Stimulated activated naive CD4-positive, alpha-beta T cell treated with Interleukin-2 at 50 U/mL for 16 hours (primary cell): ENCODE results near the gene TCF7.

Experiments used
- DNase-seq: peaks from one replicate; lab custom pipeline; 2025; lab: John Stamatoyannopoulos, UW

TCF7 gene

DNA sequence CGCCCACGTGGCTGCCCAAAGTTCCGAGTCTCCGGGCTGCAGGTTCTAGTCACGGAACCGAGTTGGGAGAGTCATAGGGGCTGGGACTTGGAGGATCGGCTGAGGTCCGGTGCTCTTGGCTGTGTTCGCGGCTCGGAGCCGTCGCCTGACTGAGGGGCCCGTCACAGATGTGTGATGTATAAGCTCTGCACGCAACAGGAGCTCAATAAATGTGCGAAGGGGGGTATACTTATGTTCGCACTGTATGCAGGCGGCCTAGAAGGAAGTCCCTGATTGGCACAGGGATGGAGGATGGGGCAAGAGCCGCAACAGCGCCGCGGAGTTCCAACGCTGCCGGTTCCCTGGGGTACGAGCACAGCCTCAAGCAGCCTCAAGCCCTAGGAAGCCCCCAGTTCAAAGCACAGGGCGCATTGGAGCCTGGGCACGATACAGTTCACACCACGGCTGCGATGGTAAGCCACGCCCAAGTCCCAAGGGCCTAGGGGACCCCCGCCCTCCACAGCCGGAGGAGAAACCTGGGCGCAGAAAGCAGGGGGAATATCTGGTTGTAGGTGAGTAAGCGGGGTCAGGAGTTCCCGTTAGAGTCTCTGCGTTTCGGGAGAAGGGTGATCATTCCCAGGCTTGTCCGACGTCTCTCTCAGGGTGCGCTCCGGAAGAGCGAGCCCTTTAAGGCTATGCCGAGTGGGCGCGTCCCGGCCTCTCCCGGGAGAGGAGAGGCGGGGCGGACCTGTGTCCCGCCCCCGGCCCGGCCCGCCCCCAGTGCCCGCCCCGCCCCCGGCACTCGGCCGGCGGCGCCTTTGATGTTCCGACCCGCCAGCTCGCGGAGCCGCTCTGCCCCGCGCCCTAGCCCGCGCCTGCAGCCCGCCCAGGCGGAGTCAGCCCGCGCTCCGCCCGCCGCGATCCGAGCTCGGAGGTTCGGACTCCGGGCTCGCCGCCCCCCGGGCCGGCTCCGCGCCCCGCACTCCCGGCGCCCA is at the start of gene TCF7:
TSS of gene TCF7 (plus strand) at position 780 of the 974 bp plus-strand sequence. CDS start 226 bp downstream, outside the sequence.
- DNase-seq: peak; percentile 64

DNA sequence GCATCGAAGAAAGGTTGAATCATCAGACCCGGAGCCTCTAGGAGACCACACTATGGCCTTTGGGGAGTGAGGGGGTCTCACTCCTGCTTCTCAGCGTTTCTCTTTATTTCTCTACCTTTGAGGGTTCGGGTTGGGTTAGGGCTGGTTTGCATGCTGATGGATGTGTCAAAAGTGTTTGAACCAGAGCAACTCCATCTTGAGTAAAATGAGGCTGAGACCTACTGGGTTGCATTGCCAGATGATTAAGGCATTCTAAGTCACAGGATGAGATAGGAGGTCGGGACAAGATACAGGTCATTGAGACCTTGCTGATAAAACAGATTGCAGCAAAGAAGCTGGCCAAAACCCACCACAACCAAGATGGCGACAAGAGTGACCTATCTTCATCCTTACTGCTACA is 44.9 kb upstream of the TCF7 start:
- no peak for DNase-seq

DNA sequence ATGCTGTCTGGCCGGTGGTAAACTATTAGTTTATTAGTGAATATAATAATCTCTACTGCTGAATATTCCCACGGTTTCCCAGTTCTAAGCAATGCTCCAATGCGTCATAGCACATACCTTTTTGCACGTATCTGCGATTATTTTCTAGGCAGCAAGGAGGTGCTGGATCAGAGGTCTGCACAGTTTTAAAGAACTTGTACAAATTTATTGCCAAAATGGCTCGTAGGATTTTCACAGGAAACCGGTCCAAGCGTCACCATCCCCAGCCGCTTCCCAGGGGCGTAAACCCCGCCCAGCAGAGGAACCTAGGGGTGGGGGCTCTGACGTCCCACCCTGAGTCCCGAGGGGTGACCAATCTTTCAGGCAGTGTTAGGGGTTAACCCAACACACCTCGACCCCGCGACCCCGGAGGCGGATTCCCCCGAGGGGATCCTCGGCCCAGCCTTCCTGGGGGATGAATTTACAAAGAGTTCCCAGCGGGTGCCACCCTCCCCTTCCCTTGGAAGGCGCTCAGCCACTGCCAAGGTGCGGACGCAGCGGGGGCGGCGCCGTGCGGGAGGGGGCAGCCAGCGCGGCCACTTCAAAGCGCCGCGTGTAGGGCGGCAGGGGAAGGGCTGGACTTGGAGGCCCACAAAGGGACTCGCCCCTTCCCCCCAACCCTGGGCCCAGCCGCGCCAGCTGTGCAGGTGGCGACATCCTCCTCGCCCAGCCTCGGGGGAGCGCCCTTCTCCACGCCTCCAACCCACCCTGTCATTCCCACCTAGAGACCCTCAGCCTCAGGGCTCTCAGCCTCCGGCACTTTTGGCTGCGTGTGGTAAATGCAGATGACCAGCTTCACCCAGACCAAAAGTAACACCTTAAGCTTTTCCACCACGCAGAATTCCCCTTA is 43.5 kb upstream of the TCF7 start:
- peak; percentile 55 for DNase-seq

DNA sequence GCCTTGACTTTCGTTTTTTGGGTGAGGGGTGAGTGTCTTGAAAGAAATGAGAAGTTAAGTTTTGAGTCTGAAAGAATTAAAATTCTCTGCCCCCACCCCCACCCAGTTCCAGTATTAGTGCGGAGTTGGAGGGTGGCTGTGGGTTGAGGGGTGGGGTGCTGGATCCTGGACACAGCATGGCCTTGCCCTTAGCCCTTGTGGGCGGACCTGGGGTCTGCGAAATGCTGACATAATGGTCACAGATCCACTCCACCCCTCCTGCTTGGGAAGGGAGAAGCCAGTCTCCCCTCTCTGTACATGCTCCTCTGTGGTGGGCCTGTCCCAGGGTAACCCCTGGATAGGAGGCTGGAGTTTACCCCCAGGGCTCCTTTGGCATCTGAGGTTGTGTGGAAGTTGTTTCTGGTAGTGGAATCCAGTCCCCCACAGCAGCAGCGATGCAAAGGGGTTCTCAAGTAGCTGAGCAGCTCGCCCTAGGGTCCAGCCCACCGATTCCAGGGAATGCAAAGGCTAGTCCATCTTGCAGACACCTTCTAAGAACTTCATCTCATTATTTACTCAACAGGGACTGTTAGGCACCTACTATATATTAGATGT is 42.8 kb upstream of the TCF7 start:
- peak; percentile 55 for DNase-seq

DNA sequence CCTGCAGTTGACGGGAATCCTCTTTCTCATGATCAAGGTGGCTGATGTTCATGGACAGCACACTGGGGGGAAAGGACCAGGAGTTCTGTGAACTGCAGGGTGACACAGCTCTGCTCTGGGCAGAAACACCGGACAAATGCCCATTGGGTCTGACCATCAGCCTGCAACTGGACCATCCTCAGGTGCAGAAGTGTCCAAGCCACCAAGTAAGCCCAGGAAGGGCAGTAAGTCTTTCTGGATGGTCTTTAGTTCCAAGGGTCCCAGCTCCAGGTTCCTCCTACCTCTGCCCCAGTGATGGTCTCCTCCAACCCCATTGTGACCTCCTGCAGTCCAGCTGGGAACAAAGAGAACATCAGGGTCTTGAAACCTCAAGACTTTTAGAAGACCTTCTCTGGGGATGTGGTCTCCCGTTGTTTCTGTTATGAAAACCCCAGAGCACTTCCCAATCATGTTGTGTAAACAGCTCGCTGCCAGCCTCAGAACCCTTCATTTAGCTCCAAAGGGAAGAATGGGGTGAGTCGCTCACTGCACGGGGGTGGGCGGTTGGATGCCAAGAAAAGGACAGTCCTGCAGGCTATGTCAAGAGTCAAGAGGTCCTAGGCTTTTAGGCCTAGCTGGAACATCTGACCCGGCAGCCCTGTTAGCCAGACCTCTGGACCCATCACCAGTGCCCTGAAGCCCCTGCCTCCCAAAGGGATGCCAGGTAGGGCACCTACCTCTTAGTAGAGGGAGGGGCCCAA is 41.8 kb upstream of the TCF7 start:
- DNase-seq: no peak

DNA sequence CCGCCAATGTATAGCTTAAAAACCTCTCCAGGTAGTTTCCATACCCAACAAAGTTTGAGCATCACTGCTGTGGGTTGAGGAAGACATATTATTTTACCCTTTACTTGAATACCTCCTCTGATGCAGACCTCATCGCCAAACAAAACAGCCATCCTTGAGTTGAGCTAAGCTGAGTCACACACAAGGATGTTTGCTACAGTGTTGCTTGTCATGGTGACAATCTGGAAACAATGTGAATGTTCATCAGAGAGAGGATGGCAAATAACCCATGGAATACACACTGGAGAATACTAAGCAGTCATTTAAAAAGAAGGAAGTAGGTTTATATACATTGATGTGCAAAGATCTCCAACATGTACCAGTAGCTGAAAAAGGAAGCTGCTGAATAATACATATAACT is 41.1 kb upstream of the TCF7 start:
- no peak for DNase-seq

DNA sequence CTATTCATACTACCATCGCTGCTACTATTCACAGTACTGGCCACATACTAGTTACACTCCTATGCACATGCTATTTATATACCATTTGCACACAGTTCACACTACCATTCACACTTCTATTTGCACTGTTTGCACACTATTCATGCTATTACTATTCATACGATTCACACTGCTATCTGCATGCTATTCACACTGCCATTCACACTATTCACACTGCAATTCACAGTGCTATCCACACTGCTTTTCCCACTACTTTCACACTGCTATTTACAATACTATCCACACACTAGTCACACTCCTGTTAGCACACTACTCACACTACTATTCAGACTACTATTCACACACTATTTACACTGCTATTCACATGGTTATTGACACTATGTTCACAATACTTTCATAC is 39.4 kb upstream of the TCF7 start:
- no peak for DNase-seq

DNA sequence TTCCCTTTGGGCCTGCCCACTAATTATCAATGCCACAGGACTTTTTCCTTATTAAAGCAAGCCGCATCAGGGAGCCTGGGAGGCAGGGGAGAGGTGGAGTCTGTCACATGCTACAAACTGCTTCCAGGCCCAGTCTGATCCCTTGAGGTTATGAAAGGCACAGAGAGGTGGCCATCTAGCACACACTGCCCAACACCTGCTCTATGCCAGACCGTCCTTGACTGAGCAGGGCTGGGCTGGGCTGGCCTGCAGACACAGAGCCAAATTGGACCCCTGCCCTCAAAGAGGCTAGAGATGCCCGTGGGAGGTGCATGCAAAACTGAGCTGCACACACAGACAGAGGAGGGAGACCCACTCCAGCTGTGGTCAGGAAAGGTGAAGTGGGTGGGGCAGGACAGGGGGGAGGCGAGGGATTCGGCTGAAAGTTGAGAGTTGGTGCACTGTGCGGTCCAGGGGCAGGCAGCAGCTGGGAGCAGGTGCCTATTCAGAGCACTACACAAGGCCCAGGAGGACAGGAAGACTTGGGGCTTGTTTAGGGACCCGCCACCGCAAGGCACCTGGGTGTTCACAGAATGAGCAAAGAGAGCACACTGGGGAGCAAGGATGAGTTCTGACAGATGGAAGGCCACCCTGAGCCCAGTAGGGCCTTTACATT is 36.4 kb upstream of the TCF7 start:
- DNase-seq: no peak

DNA sequence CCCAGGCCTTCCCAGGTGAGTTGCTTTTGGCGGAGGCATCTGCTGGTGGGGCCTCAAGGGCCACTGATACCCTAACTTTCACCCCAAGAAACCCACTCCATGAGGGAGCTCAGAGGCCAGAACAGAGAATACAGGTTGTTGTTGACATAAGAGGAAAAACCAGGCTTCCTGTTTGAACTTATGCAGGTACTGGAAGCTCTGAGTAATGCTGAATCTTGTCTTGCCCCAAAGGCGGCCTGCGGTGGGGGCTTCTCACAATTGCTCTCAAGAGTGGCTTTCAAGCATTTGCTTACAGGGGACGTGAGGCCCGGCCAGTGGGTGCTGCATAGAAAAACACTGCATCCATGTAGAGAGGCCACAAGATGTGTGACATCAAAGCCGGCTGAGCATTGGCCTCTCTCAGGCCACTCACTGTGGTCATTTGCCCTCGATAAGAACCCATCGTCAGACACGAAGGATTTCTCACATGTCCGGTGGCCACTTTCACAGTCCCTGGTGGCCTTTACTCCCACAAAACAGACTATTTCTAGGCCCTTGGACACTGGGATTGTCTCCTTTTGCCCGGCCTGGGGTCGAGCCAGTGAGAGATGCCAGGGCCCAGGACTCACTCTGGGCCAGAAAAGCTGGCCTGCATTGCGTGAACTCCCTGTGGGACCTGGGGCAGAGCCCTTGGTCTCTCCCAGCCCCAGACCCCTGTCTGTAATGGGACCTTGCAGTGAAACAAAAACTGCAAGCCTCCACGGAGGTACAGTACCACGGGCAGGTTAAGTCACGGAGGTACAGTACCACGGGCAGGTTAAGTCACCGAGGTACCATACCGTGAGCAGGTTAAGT is 34.5 kb upstream of the TCF7 start:
- peak; percentile 70 for DNase-seq

DNA sequence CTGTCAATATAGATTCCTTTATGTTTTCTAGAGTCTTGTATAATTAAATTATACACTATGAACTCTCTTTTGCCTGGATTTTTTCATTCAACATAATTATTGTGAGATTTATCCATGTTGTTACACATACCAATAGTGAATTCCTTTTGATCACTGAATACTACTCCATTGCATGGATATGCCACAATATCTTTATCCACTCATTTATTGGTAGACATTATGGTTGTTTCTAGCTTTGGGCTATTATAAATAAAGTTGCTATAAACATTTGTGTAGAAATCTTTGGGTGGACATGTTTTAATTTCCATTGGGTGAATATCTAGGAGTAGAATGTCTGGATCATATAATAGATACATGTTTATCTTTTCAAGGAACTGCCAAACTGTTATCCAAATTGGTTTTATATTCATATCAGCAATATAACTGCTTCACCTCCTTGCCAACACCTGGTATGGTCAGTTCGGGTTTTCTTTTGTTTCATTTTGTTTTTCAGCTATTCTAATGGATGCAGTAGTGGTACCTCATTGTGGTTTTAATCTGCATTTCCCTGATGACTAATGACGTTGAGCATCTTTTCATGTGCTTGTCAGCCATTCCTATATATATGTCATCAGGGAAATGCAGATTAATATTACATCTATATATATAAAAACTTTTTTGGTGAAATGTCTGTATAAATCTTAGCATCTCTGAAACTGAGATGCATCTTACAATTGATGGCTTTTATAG is 32.1 kb upstream of the TCF7 start:
- no peak for DNase-seq

DNA sequence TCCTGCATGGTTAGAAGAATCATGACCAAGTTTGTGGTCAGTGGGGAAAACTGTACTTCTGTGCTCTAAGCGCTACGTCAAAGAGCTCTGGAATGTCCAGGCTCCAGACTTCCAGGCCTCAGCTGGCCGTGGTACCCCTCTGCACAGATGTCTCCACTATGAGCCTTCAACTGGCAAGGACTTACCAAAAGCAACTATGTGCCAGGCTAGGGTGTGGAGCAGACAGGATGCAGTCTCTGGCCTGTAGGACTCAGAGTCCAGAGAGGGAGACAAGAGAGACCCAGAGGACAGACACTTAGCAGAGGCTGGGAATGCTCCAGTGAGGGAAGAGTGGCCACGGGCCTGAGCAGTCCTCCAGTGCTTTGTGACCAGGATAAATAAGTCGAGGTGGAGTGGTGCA is 31.0 kb upstream of the TCF7 start:
- no peak for DNase-seq

DNA sequence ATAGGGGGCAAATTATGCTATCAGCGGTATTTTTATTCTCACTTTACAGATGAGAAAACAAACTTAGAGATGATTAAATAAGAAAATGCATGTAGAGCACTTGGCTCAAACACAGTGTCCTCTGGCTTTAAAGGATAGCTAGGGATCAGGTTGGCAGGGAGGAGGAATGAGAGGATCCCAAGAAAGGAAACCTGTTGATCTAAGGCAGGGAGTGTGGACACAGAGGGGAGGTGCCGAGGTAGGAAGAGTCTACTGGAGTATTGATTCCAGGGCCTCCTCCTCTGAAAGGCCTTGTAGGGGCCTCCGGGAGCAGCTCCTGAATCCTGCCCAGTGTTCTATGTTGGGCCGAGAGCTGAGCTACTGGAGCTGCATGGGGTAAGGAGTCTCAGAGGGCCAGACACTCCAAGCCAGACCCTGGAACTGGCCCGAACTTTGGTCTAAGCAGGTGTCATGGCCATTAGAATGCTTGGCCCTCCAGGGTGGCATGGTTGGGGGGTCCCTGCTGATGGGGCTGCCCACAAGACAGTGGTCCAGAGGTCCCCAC is 30.4 kb upstream of the TCF7 start:
- no peak for DNase-seq

DNA sequence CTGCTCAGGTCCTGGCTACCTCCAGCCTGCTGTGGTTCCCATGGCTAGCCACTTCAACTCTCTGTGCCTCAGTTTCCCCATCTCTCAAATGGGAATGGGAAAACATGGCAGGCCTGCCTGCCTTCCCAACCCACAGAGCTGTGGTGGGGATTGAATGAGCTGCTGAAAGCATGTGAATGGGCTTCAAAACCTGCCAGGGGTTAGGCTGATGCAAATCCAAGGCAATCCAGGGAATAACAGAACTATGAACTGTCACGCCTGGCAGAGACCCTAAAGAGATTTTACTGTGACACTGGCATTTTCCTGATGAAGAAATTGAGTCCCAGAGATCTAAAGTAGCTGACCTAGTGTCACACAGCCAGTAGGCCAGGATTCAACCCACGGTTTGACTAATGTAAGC is 29.9 kb upstream of the TCF7 start:
- DNase-seq: no peak

DNA sequence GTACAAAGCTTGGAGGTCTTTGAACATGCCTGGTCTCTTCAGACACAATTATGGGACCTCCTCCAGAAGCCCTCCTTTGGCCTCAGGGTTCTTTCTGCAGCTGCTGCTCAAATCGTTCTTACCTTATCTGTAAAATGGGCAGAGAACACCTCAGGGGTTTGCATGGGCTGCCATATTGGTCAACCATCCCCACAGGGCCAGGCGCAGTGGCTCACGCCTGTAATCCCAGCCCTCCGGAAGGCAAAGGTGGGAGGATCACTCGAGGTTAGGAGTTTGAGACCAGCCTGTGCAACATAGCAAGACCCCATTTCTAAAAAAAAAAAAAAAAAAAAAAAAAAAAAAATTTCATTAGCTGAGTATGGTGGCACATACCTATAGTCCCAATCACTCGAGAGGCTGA is 29.1 kb upstream of the TCF7 start:
- DNase-seq: no peak

DNA sequence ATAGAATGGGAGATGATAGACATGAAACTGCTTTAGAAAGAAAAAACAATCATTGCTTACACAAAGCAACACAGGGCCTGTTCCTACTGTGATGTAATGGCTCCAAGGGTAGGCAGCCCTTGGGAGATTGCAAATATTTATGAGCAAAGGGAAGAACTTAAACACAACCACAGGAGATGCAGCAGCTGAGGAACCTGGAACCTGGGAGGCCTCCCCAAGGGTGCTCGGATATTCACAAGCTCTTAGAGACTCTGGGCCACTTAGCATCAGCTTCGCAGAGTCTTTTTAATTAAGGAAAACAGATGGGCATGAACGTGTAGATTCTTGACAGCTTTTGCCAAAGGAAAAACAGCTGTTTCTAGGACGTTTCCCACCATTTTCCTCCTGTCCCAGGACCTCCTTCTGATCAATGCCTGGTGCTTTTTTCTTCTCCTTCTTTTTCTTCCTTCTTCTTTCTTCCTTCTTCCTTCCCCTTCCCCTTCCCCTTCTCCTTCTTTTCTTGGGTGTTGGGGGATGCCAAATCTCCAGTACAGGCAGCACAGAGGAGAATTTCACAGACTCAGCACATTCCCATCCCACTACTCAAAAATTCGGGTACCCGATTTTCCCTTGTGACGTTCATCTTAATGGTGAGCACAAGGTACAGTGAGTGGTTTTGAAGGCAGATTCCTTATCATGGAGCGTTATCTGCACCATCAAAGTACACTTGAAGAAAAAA is 28.1 kb upstream of the TCF7 start:
- no peak for DNase-seq

DNA sequence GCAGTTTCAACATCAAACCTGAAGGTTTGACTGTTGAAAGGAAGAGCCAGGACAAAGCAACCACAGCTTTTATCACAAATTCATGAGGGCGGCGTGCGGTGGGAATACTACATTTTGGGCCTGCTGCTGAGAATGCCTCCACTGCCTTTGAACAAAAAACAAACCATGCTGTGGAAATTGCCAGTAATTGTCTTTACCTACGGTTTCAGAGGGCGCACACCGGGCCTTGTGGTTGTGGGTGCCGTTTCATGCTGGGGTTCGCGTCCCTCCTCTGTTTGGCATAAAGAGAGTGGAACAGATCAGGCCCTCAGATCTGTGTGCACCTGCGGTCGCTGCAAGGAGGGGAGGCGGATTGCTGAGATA is 27.6 kb upstream of the TCF7 start:
- peak; percentile 78 for DNase-seq

DNA sequence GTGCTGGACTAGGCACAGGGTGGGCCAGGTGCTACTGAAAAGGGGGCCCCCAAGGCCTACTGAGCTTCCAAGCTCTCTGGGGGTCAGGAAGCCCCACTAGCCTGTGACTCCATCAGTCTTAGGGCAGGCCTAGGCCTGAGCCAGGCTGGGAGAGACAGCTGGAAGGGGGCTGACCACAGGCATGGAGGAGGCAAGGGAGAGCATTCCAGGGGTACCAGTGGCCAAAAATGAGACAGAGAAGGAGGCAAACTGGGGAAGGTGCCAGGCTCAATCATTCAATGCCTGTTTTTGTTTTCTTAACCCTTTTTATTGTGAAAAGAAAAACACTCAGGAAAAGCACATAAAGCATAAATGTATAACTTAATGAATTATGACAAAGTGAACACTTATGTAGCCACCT is 26.2 kb upstream of the TCF7 start:
- DNase-seq: no peak

DNA sequence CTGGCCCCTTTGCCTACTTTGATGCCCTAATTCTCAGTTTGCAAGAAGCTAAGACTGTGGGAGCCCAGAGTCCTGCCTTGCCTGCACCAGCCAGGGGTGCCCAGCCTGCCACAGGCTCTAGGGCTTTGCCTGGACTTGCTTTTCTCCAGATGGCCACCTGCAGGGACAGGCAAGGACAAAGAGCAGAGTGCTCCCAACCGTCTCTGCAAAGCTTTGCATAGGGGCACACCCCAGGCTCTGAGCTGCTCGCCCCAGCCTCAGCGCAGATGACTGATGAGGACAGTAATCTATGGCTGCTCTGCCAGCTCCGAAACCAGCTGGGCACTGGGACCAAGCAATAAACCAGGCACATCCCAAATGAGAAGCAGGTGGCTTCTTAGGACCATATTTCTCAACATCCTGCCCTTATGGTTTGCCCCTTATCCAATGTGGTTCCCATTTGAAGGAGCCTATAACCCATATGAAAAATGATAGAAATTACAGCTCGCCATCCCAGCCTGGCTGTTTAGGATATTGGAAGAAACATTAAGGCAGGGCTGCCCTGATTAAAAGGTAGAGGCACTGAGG is 25.4 kb upstream of the TCF7 start:
- DNase-seq: no peak
